Activated CD4-positive, alpha-beta T cell treated with anti-CD3 and anti-CD28 coated beads, Interleukin-2, amount 50 U/mL, for 1 hour (primary cell): Measurements from ENCODE around the gene TMX4.
"Not testable (repeated sequence)": the region's sequence is repeated elsewhere in the genome, so short reads cannot be mapped to it uniquely, and the experiment has no call there.

ENCODE experiments used
- DNase-seq: peaks from one replicate; pipeline ENCODE4 v3.0.0-alpha.2; 2020

The TMX4 gene

GRCh38 chr20:7966176-7966575 lies 53.4 kb downstream of the TMX4 start:
- DNase-seq, result no peak

GRCh38 chr20:7959484-7959883 lies 60.1 kb downstream of the TMX4 start:
- no peak for DNase-seq

- DNase-seq, result not testable (repeated sequence)
Measured at GRCh38 chr20:7956561-7956960, 63.0 kb downstream of the TMX4 start.

- no peak for DNase-seq
Measured at GRCh38 chr20:7950387-7950786, 69.2 kb downstream of the TMX4 start.

GRCh38 chr20:7943891-7944290 lies 75.7 kb downstream of the TMX4 start:
- DNase-seq, result no peak

- no peak for DNase-seq
Measured at GRCh38 chr20:7940341-7940740, 79.2 kb downstream of the TMX4 start, which contains the start of gene HAO1. Gene HAO1, minus strand, starts transcription at chr20:7940458. Its CDS starts 36 bp downstream, at chr20:7940422.

GRCh38 chr20:7939663-7940062 lies 79.9 kb downstream of the TMX4 start:
- DNase-seq, result no peak

GRCh38 chr20:7938058-7938457 lies 81.5 kb downstream of the TMX4 start:
- no peak for DNase-seq

- DNase-seq, result no peak
Measured at GRCh38 chr20:7937328-7937727, 82.2 kb downstream of the TMX4 start.

GRCh38 chr20:7935027-7935551 lies 84.5 kb downstream of the TMX4 start:
- no peak for DNase-seq

- no peak for DNase-seq
Measured at GRCh38 chr20:7933346-7933745, 86.2 kb downstream of the TMX4 start.

GRCh38 chr20:7930343-7930742 lies 89.2 kb downstream of the TMX4 start:
- no peak for DNase-seq
